ENCODE results near the gene SKA2.
"Not testable (repeated sequence)": the region's sequence is repeated elsewhere in the genome, so short reads cannot be mapped to it uniquely, and the experiment has no call there.

SKA2 gene

DNA sequence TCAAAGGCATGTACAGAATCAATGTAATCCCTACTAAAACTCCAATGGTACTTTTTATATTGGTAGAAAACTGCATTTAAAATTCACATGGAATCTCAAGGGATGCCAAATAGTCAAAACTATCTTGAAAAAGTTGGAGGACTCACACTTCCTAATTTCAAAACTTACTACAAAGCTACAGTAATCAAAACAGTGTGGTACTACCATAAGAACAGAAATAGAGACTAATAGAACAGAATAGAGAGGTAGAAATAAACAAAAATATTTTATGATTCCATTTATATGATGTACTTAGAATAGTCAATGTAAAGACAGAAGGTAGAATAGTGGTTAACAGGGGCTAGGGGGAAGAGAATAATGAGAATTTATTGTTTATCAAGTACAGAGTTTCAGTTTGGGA lies 57.1 kb downstream of the SKA2 start:
- no peak for DNase-seq (ENCODE audit: low read depth)

DNA sequence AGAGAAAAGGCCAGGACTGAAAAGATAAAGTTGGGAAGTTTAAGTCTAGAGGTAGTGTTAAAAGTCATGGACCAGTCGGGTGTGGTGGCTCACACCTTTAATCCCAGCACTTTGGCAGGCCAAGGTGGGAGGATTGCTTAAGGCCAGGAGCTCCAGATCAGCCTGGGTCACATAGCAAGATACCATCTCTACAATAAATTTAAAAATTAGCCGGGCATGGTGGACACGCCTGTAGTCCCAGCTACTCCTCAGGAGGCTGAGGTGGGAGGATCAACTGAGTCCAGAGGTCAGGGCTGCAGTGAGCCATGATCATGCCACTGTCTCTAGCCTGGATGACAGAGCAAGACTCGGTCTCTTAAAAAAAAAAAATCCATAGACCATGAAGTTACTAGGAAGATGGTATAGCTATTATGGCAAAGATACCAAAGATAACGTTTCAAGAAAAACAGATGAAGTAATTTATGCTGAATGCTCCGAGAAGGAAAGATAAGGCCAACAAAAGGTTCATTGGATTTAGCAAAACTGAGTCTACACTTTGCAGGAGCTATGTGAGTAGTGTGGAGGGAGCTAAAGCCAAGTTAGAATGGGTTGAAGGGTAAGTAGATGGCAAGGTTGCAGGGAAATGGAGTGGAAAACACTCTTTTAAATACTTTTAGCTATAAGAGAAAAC lies 60.0 kb downstream of the SKA2 start:
- DNase-seq (ENCODE audit: low read depth) = no peak

DNA sequence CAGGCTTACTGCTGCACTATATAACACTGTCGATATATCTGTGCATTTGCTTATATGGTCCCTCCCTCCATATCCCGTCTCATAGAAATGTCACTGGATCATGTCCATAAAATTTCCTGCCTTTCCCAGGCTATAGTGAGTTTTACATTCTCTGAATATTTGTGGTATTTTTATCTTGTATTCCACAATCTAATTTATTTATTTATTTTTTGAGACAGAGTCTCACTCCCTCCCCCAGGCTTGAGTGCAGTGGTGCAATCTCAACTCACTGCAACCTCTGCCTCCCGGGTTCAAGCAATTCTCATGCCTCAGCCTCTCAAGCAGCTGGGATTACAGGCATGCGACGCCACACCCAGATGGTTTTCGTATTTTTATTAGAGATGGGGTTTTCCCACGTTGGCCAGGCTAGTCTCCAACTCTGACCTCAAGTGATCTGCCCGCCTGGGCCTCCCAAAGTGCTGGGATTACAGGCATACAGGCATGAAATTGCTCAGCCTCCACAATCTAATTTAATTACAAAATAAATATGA lies 61.2 kb downstream of the SKA2 start:
- no peak for DNase-seq (ENCODE audit: low read depth)

DNA sequence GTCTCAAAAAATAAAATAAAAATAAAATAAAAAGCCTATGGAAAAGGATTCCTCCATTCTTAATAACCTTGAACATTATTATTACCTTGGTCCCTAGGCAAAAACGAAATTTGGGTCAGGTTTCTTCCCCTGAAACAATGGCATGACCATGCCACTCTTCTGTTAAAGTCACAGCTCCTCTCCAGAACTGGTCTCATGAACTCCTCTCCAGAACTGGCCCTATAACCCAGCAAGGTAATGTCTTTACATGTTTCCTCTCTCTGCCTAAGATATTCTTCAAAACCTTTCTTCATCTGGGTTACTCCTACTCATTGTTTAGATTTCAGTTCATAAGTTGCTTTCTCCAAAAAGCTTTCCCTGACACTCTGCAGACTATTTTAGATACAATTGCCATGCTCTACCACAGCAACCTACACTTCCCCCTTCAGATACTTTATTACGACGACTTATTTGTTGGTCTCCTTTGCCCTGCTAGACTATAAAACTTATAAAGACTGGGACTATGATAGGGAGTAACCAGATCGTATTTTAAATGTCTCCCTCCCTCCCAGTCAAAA lies 61.8 kb downstream of the SKA2 start:
- DNase-seq (ENCODE audit: low read depth) = no peak

DNA sequence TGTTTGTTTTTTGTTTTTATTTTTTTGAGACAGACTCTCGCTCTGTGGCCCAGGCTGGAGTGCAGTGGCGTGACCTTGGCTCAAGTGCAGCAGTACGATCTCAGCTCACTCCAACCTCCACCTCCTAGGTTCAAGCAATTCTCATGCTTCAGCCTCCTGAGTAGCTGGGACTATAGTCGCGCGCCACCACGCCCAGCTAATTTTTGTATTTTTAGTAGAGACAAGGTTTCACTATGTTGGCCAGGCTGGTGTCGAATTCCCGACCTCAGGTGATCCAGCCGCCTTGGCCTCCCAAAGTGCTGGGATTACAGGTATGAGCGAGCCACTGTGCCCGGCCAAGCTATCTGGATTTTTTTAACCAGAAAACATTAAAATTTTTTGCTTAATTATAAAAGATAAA lies 64.4 kb downstream of the SKA2 start:
- not testable (repeated sequence) for DNase-seq (ENCODE audit: low read depth)

DNA sequence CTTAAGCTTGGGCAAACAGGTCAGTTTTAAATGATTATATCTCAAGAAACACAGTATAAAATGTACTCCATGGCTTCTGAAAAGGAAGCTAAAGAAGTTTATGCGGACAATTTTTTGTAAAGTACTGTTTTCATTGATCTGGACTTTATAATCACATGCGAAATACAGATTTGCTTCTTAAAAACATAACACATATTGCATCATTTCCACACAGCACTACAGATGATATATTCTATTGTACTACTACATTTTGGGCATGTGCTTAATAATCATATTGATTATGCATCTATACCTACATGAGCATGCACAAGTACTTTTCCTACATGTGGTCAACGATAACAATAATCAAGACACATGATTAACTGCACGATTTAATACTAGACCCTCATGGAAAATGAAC lies 70.8 kb downstream of the SKA2 start:
- no peak for DNase-seq (ENCODE audit: low read depth)

DNA sequence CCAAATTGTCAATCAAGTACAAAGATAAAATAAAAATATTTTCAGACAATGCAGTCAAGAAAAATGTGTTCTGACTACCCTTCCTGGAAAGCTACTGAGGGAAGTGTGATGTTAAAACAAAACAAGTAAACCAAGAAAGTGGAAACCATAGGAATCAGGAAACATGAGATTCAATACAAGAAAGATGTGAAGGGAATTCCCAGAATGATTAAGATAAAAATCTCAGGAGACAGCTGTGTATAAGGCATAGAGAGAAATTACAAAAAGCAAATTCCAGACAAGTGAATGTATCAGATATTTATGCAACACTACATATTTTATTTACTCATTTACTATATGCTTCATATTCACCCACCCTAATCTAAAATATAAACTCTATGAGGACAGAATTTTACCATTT lies 80.5 kb downstream of the SKA2 start:
- no peak for DNase-seq (ENCODE audit: low read depth)

DNA sequence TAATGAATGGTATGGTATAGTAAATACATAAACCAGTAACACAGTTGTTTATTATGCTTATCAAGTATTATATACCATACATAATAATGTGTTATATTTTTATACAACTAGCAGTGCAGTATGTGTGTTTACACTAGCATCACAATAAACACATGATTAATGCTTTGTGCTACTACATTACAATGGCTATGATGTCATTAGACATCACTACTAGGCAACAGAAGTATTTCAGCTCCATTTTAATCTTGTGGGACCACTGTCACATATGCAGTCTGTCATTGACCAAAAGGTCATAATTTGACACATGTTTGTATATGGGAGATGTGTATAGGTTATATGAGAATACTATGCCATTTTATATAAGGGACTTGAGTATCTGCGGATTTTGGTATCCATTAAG lies 81.0 kb downstream of the SKA2 start:
- DNase-seq (ENCODE audit: low read depth) = no peak

DNA sequence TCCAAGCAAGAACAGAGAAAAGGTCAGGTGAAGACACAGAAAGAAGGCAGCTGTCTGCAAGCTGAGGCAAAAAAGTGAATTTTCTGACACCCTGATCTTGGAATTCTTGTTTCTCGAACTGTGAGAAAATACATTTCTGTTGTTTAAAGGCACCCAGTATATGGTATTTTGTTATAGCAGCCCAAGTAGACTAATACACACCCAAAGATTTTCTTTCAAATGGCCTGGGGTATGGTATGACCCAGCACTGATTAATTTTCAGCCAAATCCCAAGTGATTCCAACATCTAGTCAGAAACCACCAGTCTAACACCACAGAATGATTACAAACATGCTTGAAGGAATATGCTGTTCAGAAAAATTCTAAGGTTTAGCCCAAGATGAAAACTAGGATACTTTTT lies 85.1 kb downstream of the SKA2 start:
- no peak for DNase-seq (ENCODE audit: low read depth)

DNA sequence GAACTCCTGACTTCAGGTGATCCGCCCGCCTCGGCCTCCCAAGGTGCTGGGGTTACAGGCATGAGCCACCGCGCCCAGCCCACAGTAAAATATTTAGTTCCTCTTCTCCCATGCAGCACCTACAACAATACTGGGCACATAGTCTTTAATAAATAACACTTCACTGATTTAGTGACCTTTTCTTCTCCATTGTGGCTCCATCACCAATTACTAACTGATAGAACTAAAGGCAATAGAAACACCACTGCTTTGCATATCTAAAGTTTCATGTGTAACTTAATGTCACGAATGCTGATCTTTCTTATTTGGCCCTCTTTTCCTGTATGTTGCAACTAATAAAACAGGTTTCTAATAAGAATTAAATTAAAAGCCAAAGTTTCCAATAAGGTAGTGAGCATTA lies 87.2 kb downstream of the SKA2 start:
- DNase-seq (ENCODE audit: low read depth) = no peak

DNA sequence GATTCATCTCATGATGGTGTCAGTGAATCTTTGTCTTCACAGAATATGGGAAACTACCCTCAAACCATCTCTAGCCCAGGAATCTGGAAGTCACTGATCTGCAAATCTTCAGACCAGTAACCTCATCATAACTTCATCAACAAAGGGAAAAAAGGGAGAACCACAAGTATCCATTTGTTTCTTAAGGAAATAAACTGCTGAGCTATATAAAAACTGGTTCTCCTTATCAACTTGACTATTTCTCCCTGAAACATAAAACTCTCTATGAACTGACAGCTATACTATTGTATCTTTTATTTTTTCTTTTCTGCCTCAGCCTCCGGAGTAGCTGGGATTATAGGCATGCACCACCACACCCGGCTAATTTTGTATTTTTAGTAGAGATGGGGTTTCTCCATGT lies 87.6 kb downstream of the SKA2 start:
- DNase-seq (ENCODE audit: low read depth) = no peak

DNA sequence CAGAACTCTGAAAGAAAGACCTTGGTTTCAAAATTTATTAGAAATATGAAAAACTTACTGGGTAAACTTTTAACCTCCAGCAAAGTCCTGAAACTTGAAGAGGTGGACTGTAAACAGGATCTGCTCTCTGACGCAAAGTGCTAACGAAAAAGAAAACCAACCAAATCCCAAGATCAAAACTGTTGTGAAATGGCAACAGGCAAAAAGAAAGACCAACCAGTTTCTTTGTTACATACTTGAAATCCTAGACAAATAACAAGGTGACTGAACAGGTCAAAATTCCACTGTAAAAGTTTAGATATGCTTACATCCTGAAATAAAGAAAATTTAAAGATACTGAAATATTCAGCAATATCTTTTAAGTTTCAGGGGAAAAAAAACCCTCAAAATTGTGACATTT lies 92.5 kb downstream of the SKA2 start:
- DNase-seq (ENCODE audit: low read depth) = no peak

Measured in stimulated activated CD8-positive, alpha-beta memory T cell treated with anti-CD3 and anti-CD28 coated beads, Interleukin-7, amount 100 ng/mL, for 24 hours (primary cell).